ENCODE data around the gene GALM.
"Not testable (repeated sequence)": the region's sequence is repeated elsewhere in the genome, so short reads cannot be mapped to it uniquely, and the experiment has no call there.

The GALM gene

DNA sequence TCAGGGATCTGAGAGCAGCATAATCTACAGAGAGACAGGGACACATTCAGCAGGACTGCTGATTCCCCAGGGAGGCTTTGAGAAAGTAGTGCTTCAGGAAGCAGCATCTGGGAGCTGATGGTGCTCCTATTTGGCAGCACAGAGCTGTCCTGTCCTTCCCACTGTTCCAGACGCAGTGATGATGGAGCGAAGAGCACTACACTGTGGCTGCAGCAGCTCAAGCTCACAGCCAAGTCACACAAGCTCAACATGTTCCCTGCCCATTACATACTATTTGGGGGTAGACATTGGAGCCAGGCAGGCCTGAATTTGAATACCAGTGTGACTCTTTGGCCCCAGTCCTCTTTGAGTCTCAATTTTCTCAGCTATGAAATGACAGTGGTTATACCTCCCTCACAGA is 15.2 kb upstream of the GALM start:
- no peak for DNase-seq

- no peak for DNase-seq
Observed at GRCh38 chr2:38652431-38653273, 13.3 kb upstream of the GALM start.

GRCh38 chr2:38653380-38653714 is 12.6 kb upstream of the GALM start:
- DNase-seq: no peak

DNA sequence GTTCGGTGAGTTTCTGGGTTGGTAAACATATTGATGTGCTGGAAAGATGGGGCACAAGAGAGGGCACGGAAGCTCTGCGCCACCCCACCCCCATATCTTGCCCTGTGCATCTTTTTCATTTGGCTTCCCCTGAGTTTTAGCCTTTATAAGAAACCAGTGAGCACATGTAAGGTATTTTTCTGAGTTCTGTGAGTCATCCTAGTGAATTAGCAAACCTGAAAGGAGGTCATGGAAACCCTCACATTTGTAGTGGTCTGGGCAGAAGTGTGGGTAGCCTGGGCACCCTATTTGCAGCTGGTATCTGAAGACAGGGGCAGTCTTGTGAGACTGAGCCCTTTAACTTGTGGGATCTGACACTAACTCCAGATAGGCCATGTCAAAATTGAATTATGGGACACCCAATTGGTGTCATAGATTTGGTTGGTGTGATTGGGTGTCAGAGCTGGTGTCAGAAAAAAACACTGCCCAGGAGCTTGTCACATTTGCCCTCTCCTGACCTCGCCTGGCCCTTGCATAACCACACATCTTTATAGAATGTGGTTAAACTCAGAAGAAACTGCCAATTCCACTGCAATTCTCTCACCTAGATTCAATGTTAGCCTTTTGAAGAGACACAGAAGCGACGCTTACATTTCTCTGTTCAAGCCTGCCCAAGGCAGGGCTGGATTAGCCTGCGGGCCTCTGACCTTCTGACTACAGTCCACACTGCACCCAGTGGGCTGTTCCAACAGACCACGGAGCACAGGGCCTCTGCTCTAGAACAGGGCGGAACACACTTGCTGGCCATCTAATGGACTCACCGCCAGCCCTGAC is 12.0 kb upstream of the GALM start:
- DNase-seq: no peak

DNA sequence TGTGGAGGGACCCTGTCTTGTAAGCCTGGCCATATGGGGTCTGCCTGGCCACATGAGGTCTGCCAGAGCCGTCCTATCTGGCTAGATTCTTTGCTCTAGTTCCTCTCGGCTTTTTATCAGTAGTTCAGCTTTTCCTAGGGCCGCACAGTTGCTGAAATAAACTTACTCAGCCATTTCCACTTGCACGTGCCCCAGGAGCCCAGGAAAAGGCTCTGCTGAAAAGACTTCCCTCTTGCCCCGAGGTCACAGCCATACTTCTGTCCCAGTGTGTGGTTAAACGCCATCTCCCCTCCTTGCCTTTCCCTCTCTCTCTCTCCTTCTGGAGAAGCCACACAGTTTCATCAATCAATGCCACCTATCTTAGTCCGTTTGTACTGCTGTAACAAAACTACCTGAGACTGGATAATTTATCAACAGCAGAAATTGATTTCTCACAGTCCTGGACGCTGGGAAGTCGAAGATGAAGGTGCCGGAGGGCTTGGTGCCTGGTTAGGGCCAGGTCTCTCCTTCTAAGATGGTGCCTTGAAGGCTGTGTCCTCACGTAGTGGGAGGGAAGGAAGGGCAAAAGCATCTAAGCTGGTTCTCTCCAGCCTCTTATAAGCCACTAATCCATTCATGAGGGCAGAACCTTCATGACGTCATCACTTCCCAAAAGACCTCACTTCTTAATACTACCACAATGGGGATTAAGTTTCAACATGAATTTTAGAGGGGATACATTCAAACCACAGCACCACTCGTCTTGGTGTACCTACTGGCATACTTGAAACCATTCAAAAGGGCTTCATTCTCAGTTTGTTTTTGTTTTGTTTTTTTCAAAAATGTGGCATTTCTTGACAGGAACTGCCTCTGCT is 11.2 kb upstream of the GALM start:
- DNase-seq: no peak

DNA sequence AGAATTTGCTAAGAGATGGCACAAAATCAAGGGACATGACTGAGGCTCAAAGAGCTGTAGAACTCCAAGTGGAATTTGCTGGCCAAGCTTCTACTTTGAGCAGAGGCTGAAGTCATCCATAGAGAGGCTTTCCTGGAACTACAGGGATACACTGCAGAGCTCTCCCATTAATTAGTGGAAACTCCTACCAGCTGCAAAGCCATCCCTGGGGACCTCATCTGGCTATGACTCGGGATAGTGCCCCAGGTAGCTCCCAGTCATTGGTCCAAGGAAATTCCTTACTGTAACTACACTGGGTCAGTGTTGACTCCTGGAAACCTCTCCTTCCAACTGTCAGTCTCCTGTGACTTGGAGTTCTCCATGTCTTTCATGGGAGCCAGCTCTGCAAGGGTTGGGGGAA is 10.5 kb upstream of the GALM start:
- DNase-seq: no peak

GRCh38 chr2:38656866-38657480 is 8.9 kb upstream of the GALM start:
- DNase-seq: no peak

GRCh38 chr2:38658613-38659012 is 7.3 kb upstream of the GALM start:
- DNase-seq: no peak

- no peak for DNase-seq
Observed at GRCh38 chr2:38659115-38659514, 6.8 kb upstream of the GALM start.

- no peak for DNase-seq
Observed at GRCh38 chr2:38660282-38660681, 5.6 kb upstream of the GALM start.

GRCh38 chr2:38661306-38661705 is 4.6 kb upstream of the GALM start:
- DNase-seq: no peak

DNA sequence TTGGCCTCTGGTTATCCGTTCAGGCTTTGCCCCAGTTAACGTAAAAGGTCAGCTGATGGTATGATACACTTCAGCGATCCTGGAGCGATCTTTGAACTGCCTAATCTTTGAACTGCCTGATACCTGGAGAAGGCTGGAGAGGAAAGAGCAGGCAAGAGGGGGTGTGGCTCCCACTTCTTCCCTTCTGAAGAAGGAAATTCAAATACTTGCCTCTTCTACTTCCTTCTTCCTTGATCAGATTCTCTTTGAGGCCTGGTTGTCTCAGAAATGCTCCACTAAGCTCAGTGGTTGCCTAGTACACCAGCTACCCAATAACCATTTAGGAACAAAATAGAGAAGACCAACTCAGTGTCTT is 619 bp downstream of the GALM start:
- no peak for DNase-seq

DNA sequence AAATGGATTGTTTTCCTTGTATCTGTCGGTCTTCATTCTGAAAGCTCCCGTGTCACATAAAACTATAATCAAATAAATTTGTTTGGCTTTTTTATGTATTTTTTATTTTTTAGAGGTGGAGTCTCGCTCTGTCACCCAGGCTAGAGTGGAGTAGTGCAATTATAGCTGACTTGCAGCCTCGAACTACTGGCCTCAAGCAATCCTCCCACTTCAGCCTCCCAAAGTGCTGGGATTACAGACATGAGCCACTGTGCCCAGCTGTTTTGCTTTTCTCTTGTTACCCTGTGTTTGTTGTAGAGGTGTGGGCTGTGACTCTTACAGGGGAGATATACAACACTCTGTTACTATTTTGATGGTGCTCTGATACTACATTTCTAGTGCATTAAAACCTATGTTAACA is 2.2 kb downstream of the GALM start:
- DNase-seq: no peak

DNA sequence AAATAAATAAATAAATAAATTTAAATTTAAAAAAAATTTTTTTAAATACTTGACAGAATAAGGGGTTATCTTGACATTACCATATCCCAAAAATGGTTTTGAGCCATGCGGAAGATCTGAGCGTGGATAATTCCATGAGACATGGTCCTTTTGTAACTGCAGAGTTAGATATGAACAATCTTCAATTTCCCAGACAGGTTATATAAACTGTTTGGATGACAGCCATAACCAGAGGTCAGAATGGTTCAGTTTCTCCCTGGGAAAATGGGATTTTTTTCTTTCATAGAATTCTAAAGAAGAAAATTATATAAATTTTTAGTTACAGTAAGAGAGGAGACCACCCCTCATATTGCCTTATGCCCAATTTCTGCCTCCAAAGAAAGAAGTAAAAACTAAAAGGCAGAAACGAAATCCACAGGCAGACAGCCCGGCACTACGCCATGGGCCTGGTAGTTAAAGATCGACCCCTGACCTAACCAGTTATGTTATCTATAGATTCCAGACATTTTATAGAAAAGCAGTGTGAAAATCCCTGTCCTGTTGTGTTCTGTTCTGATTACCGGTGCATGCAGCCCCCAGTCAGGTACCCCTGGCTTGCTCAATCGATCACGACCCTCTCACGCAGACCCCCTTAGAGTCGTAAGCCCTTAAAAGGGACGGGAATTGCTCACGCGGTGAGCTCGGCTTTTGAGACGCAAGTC is 3.0 kb downstream of the GALM start:
- DNase-seq: no peak

DNA sequence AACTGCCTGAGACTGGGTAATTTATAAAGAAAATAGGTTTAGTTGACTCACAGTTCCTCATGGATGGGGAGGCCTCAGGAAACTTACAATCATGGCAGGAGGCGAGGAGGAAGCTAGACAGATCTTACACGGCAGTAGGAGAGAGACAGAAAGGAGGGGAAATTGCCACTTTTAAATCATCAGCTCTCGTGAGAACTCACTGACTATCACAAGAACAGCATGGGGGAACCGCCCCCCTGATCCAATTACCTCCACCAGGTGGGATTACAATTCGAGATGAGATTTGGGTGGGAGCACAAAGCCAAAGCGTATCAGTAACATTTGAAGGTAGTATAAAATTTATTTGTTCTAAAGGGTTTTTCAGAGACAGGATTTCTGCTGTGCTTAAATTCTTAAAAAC is 5.4 kb downstream of the GALM start:
- DNase-seq: no peak

DNA sequence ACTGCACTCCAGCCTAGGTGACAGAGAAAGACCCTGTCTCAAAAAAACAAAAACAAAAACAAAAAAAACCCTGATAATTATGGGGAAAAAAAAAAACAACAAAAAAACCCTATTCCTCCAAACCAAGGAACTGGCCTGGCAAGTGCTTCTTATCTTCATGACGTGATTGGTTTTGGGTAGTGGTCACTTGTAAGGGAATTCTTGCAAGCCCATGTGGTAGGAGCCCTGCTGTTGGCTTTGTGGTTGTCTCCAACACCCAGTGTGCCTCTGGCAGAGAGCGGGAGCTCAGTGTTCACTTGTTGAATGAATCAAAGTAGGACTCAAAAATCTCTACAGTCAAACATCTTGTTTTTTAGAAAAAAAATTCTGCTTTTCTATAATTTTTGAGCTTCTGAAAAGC is 6.0 kb downstream of the GALM start:
- no peak for DNase-seq

GRCh38 chr2:38672445-38673391 is 6.8 kb downstream of the GALM start:
- no peak for DNase-seq

GRCh38 chr2:38676681-38677080 is 10.8 kb downstream of the GALM start:
- no peak for DNase-seq

GRCh38 chr2:38680868-38681267 is 15.0 kb downstream of the GALM start:
- DNase-seq: not testable (repeated sequence)

- no peak for DNase-seq
Observed at GRCh38 chr2:38682008-38682575, 16.2 kb downstream of the GALM start.

- not testable (repeated sequence) for DNase-seq
Observed at GRCh38 chr2:38682620-38683019, 16.7 kb downstream of the GALM start.
